OCI-LY7 (cell line): ENCODE data around the gene P2RX1. TPM values are rescaled to one million over a fixed set of nuclear protein-coding genes. Genes with fewer than 3 reads are reported as not detected.

Experiments
- BruUV-seq: library from RNA; stranded (reverse); fragments of 400-500 nt; replicated peaks from 2 replicates; lab custom pipeline; 2021; lab: Mats Ljungman, UMichigan
- CTCF ChIA-PET: fragments of 300-600 bp; sonication (Branson Sonifier 250); formaldehyde crosslinking; loops from one replicate; lab custom pipeline; 2022; ENCODE audit warnings: antibody characterized with exemption; ENCODE audit not compliant: unreplicated experiment; lab: Charles Lee
- POLR2A ChIA-PET: fragments of 300-600 bp; sonication (Branson Sonifier 250); formaldehyde crosslinking; loops from one replicate; lab custom pipeline; 2022; ENCODE audit warnings: antibody characterized with exemption; lab: Charles Lee
- DNase-seq: peaks from one replicate; pipeline ENCODE4 v3.0.0-alpha.2; 2015; ENCODE audit warnings: low spot score
- H2AFZ ChIP-seq: fragments of 200-600 bp; sonication (generic), shearing (Covaris generic); 2 replicates; pipeline ENCODE4 v1.6.1; 2014; ENCODE audit warnings: mild to moderate bottlenecking, antibody characterized with exemption, low read length, moderate library complexity
- H3K27ac ChIP-seq: fragments of 200-600 bp; sonication (generic); 2 replicates; pipeline ENCODE4 v1.5.1; 2014; ENCODE audit warnings: mixed run types, low read depth, mild to moderate bottlenecking, moderate library complexity, low read length, inconsistent platforms; ENCODE audit not compliant: poor library complexity, severe bottlenecking
- H3K36me3 ChIP-seq: fragments of 200-600 bp; sonication (generic); 2 replicates; pipeline ENCODE4 v1.6.1; 2014; ENCODE audit warnings: mild to moderate bottlenecking, antibody characterized with exemption, low read length, moderate library complexity, mixed read lengths; ENCODE audit not compliant: insufficient read depth
- H3K4me1 ChIP-seq: fragments of 200-600 bp; sonication (generic); 2 replicates; pipeline ENCODE4 v1.5.1; 2014; ENCODE audit warnings: mild to moderate bottlenecking, low read length; ENCODE audit not compliant: insufficient read depth, poor library complexity, severe bottlenecking
- H3K4me2 ChIP-seq: fragments of 200-600 bp; sonication (generic); 2 replicates; pipeline ENCODE4 v1.6.1; 2014; ENCODE audit warnings: mild to moderate bottlenecking, low read length
- H3K4me3 ChIP-seq: fragments of 200-600 bp; sonication (generic); 2 replicates; pipeline ENCODE4 v1.5.1; 2014; ENCODE audit warnings: mild to moderate bottlenecking, low read depth, low read length; ENCODE audit not compliant: poor library complexity, severe bottlenecking
- H3K79me2 ChIP-seq: fragments of 200-600 bp; sonication (generic); 2 replicates; pipeline ENCODE4 v1.6.1; 2016; ENCODE audit warnings: low read depth, mild to moderate bottlenecking, low read length, moderate library complexity, mixed read lengths; ENCODE audit not compliant: insufficient read depth
- H3K9me2 ChIP-seq: fragments of 200-600 bp; sonication (generic); 2 replicates; pipeline ENCODE4 v1.6.1; 2016; ENCODE audit warnings: mild to moderate bottlenecking, low read length, mixed read lengths; ENCODE audit not compliant: insufficient read depth
- H3K9me3 ChIP-seq: fragments of 200-600 bp; sonication (generic); 2 replicates; pipeline ENCODE4 v1.6.1; 2014; ENCODE audit warnings: mild to moderate bottlenecking, mixed run types, low read length, mixed read lengths
- H4K20me1 ChIP-seq: fragments of 200-600 bp; sonication (generic); 2 replicates; pipeline ENCODE4 v1.6.1; 2014; ENCODE audit warnings: mild to moderate bottlenecking, antibody characterized with exemption, low read length, moderate library complexity, mixed read lengths; ENCODE audit not compliant: insufficient read depth
- EZH2phosphoT487 ChIP-seq: fragments of 200-600 bp; sonication (generic); IDR thresholded peaks from 2 replicates; pipeline ENCODE4 v1.6.1; 2018; ENCODE audit warnings: low read depth, borderline replicate concordance, mild to moderate bottlenecking, mixed run types, antibody characterized with exemption, low read length, moderate library complexity, mixed read lengths
- intact Hi-C: fragments of 100-400 bp; cut with micrococcal nuclease; formaldehyde crosslinking; loops from one replicate; pipeline ENCODE4 v1.10.0; 2022; ENCODE audit not compliant: unreplicated experiment
- total RNA-seq, 2 experiments: library from RNA; depleted of rRNA in 1 of 2; stranded (reverse); fragments of >200 nt in 1 of 2; shearing (Covaris generic) in 1 of 2; gene quantifications; 2 replicates each; pipeline ENCODE4 v1.2.3, GENCODE V29; 2014 to 2022
- TF ChIP-seq, protein P1 (sequence below): fragments of 200-600 bp; sonication (generic); conservative IDR thresholded peaks from 2 replicates; pipeline ENCODE4 v1.5.1; 2014; ENCODE audit warnings: mild to moderate bottlenecking, antibody characterized with exemption, low read length, moderate library complexity, mixed read lengths

P2RX1 gene
- total RNA-seq, 2 experiments from 2014 or later: 0.69 to 4.5 TPM

DNA sequence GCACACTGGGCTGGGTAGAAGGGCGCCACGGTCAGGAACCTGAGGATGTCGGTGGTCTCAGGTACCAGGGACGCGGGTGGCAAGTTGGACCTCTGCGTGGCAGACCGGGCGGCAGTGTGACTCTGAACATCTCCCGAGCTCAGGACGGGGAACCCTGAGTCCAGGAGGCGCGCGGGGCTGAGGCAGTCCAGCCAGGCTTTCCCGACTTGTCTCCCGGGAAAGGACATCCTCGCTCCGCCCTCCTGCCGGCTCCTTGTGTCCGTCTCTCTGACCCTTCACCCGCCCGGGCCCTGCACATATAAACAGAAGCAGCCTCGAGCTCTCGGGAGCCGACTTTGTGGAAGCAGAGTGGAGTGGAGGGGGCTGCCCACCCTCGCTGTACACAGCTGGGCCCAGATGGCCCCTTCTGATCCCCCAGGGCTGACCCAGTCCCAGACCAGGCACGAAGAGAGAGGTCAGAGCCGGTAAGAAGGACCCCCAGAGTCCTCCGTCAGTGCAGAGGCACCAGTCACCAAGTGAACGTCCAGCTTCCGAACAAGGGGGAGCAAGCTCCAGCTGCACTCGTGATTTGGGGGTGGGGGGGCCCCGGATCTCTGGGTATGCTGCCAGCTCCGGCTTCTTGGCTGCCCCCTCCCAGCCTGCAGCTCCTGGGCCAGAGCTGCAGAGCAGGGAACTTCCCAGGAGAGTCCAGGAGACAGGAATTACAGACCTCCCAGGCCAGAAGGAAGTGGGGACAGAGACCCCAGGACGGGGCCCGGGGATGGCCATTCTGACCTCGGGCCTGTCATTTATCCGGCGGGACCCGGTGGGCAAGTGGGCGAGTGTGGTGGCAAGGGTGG is 8.5 kb upstream of the P2RX1 start:
- no peak overlapping the region for H3K4me2 ChIP-seq
- H3K4me1 ChIP-seq: peaks cover 25% of the 10 kb centered on the region
- H3K79me2 ChIP-seq: no peaks in the 10 kb centered on the region
- ChIA-PET POLR2A (no interaction called here), CTCF (interaction anchor here (0.8 kb wide), 1 partner anchor 12 kb away, joined by 4 read pairs; no protein-coding TSS in a partner anchor)
- BruUV-seq: no TSS peak
- H3K9me3 ChIP-seq: no peaks in the 10 kb centered on the region
- no peak overlapping the region for H2AFZ ChIP-seq
- no peaks in the 10 kb centered on the region for H4K20me1 ChIP-seq
- no peak for TF ChIP-seq EZH2phosphoT487
- TF ChIP-seq, protein P1, sequence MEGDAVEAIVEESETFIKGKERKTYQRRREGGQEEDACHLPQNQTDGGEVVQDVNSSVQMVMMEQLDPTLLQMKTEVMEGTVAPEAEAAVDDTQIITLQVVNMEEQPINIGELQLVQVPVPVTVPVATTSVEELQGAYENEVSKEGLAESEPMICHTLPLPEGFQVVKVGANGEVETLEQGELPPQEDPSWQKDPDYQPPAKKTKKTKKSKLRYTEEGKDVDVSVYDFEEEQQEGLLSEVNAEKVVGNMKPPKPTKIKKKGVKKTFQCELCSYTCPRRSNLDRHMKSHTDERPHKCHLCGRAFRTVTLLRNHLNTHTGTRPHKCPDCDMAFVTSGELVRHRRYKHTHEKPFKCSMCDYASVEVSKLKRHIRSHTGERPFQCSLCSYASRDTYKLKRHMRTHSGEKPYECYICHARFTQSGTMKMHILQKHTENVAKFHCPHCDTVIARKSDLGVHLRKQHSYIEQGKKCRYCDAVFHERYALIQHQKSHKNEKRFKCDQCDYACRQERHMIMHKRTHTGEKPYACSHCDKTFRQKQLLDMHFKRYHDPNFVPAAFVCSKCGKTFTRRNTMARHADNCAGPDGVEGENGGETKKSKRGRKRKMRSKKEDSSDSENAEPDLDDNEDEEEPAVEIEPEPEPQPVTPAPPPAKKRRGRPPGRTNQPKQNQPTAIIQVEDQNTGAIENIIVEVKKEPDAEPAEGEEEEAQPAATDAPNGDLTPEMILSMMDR: no peak
- no peak overlapping the region for H3K27ac ChIP-seq
- intact Hi-C loops: no loop called here
- no peaks in the 10 kb centered on the region for H3K9me2 ChIP-seq
- H3K4me3 ChIP-seq: no peak overlapping the region
- H3K36me3 ChIP-seq: peaks cover 60% of the 10 kb centered on the region
- DNase-seq: no peak

DNA sequence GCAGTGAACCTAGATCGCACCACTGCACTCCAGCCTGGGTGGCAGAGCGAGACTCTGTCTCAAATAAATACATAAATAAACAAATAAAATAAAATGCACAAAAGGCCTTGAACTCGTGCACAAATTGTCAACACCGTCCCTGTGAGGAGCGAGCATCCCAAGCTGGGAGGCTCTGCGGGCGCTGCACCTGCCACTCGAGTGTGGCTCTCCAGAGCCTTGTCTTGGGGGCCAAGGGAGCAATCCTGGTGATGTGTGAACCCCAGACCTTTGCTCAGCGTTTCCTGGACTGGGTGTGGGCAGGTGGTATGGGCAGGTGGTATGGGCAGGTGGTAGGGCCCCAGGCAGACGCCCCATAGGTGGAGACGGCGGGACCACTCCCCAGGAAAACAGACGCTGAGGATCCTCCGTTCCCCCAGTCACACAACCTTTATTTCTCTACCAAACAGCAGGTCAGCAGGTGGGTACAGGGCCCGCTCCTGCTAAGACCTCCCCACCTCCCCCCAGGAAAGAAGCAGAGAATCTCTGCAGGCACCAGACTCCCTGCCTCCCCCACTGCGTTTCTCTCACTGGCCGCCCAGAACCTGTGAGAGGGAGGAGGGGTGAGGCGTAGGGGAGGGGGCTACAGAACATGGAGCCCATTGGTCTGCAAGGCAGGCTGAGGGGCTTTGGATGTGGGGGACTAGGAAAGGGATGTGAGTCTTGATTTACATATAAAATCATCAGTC is 7.4 kb upstream of the P2RX1 start:
- Histone ChIP-seq H4K20me1 (no peaks in the 10 kb centered on the region), H3K4me3 (no peak overlapping the region), H3K9me3 (no peaks in the 10 kb centered on the region), H3K9me2 (no peaks in the 10 kb centered on the region), H2AFZ (no peak overlapping the region), H3K4me2 (no peak overlapping the region), H3K4me1 (peaks cover 25% of the 10 kb centered on the region), H3K79me2 (no peaks in the 10 kb centered on the region), H3K36me3 (peaks cover 49% of the 10 kb centered on the region), H3K27ac (no peak overlapping the region)
- no TSS peak for BruUV-seq
- DNase-seq: no peak
- ChIA-PET CTCF (interaction anchor here (0.6 kb wide), 1 partner anchor 968 kb away, joined by 4 read pairs; no protein-coding TSS in a partner anchor), POLR2A (interaction anchor here (1.3 kb wide), 1 partner anchor 42 kb away, joined by 4 read pairs; no protein-coding TSS in a partner anchor)
- intact Hi-C loops: no loop called here
- no peak for TF ChIP-seq EZH2phosphoT487
- TF ChIP-seq, protein P1: no peak
